HepG2 (cell line): ENCODE data around the gene NEAT1. TPM values are rescaled to one million over a fixed set of nuclear protein-coding genes. Genes with fewer than 3 reads are reported as not detected.
A peak's percentile ranks its signal among the peaks of the same experiment; 100 is the strongest.

Experiments
- ARID4A ChIP-seq: sonication (generic); formaldehyde crosslinking; IDR thresholded peaks from 2 replicates; pipeline ENCODE4 v1.5.0; 2020; ENCODE audit warnings: mild to moderate bottlenecking, missing genetic modification reagents, borderline replicate concordance
- FLYWCH1 ChIP-seq: sonication (generic); formaldehyde crosslinking; IDR thresholded peaks from 2 replicates; pipeline ENCODE4 v1.8.1; 2023; ENCODE audit warnings: mild to moderate bottlenecking, missing genetic modification reagents
- HOXA5 ChIP-seq: sonication (generic); formaldehyde crosslinking; IDR thresholded peaks from 2 replicates; pipeline ENCODE4 v1.4.0; 2020; ENCODE audit warnings: missing genetic modification reagents
- NCOR1 ChIP-seq: fragments of 200-600 bp; sonication (generic); IDR thresholded peaks from 2 replicates; pipeline ENCODE4 v1.7.0; 2017; ENCODE audit warnings: antibody characterized with exemption, low read length, borderline replicate concordance
- NR1H2 ChIP-seq: sonication (generic); formaldehyde crosslinking; IDR thresholded peaks from 2 replicates; pipeline ENCODE4 v1.8.1; 2022; ENCODE audit warnings: low read depth, missing genetic modification reagents, borderline replicate concordance
- PLRG1 ChIP-seq: fragments of 450-650 bp; conservative IDR thresholded peaks from 2 replicates; pipeline ENCODE4 v1.6.1; 2016
- SP140L ChIP-seq: sonication (generic); formaldehyde crosslinking; IDR thresholded peaks from 2 replicates; pipeline ENCODE4 v1.4.0; 2020; ENCODE audit warnings: missing genetic modification reagents, borderline replicate concordance
- STAG1 ChIP-seq: sonication (generic); formaldehyde crosslinking; IDR thresholded peaks from 2 replicates; pipeline ENCODE4 v1.4.0; 2020; ENCODE audit warnings: missing genetic modification reagents
- ZFAT ChIP-seq: sonication (generic); formaldehyde crosslinking; conservative IDR thresholded peaks from 2 replicates; pipeline ENCODE4 v1.8.1; 2023; ENCODE audit warnings: missing genetic modification reagents, inconsistent platforms
- ZMYM2 ChIP-seq: sonication (generic); formaldehyde crosslinking; IDR thresholded peaks from 2 replicates; pipeline ENCODE4 v1.8.0; 2022; ENCODE audit warnings: mild to moderate bottlenecking, missing genetic modification reagents
- ZNF101 ChIP-seq: sonication (generic); formaldehyde crosslinking; IDR thresholded peaks from 2 replicates; pipeline ENCODE4 v1.4.0; 2020; ENCODE audit warnings: mild to moderate bottlenecking, low read depth, missing genetic modification reagents, borderline replicate concordance
- ZNF232 ChIP-seq: sonication (generic); formaldehyde crosslinking; IDR thresholded peaks from 2 replicates; pipeline ENCODE4 v1.4.0; 2020; ENCODE audit warnings: missing genetic modification reagents, borderline replicate concordance
- ZNF235 ChIP-seq: sonication (generic); formaldehyde crosslinking; IDR thresholded peaks from 2 replicates; pipeline ENCODE4 v1.8.1; 2023; ENCODE audit warnings: mild to moderate bottlenecking, missing genetic modification reagents, borderline replicate concordance
- ZNF839 ChIP-seq: sonication (generic); formaldehyde crosslinking; IDR thresholded peaks from 2 replicates; pipeline ENCODE4 v1.4.0; 2020; ENCODE audit warnings: missing genetic modification reagents, mild to moderate bottlenecking, borderline replicate concordance
- polyA plus RNA-seq, 8 experiments: library from polyadenylated mRNA; depleted of rRNA in 3 of 8; stranded (reverse) in 7 of 8; unstranded in 1 of 8; fragments of >200 nt; fragmentation: Illumina TruSeq in 4 of 8; extraction: Trizol in 4 of 8; gene quantifications; 2 replicates each; pipeline versions ENCODE4 v1.2.1 to v1.2.3, GENCODE V29; 2011 to 2016; ENCODE audit warnings: low read depth in 4 of 8, missing spikeins in 1 of 8, mixed read lengths in 1 of 8; ENCODE audit not compliant: insufficient read depth in 1 of 8
- total RNA-seq, 5 experiments: library from RNA; depleted of rRNA; stranded (reverse); fragments of >200 nt; fragmentation: Illumina TruSeq; extraction: Trizol; gene quantifications; 2 replicates each; pipeline ENCODE4 v1.2.3, GENCODE V29; 2016; ENCODE audit warnings: low read depth in 1 of 5
- TF ChIP-seq, protein P1 (sequence below): sonication (generic); formaldehyde crosslinking; IDR thresholded peaks from 2 replicates; pipeline ENCODE4 v1.8.0; 2022; ENCODE audit warnings: missing genetic modification reagents, mild to moderate bottlenecking, inconsistent platforms, borderline replicate concordance
- TF ChIP-seq, protein P2 (sequence below): sonication (generic); formaldehyde crosslinking; IDR thresholded peaks from 2 replicates; pipeline ENCODE4 v1.4.0; 2020; ENCODE audit warnings: missing genetic modification reagents, borderline replicate concordance

The NEAT1 gene
- total and polyA plus RNA-seq, 2 of the 13 experiments (the other 11 are each of a cell fraction or from before 2014, with no cell fraction given), result 20.5 to 41.2 TPM

GRCh38 chr11:65382033-65382803 is 40.4 kb upstream of the NEAT1 start, which contains the start of gene SLC25A45 (continued):
- TF ChIP-seq ZNF101 (no peak), STAG1 (CRISPR knock-in tag) (peak; percentile 80), SP140L (CRISPR knock-in tag) (peak; percentile 69; the same call in 1 of the 2 replicates), ARID4A (CRISPR knock-in tag) (peak; percentile 91), ZNF235 (CRISPR knock-in tag) (peak; percentile 68; the same call in 1 of the 2 replicates), ZFAT (no peak), NCOR1 (peak; percentile 83; the same call in 1 of the 2 replicates), ZNF839 (CRISPR knock-in tag) (no peak; the same call in 1 of the 2 replicates), ZNF232 (0 out of 2 replicates have a peak, but pooled peaks have one; percentile 0), NR1H2 (no peak), FLYWCH1 (no peak), PLRG1 (no peak), ZMYM2 (CRISPR knock-in tag) (peak; percentile 85; the same call in 1 of the 2 replicates), HOXA5 (no peak; the same call in 1 of the 2 replicates)
- TF ChIP-seq, protein P1, sequence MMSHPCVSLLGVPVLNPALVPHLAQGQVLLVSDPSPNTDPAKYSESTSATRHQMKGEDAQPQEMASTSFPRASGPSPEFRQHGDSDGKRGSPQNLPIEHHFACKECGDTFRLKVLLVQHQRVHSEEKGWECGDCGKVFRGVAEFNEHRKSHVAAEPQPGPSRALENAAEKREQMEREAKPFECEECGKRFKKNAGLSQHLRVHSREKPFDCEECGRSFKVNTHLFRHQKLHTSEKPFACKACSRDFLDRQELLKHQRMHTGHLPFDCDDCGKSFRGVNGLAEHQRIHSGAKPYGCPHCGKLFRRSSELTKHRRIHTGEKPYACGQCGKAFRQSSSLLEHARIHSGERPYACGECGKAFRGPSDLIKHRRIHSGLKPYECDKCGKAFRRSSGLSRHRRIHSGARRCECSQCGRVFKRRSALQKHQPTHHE (CRISPR knock-in tag), result no peak
- TF ChIP-seq, protein P2, sequence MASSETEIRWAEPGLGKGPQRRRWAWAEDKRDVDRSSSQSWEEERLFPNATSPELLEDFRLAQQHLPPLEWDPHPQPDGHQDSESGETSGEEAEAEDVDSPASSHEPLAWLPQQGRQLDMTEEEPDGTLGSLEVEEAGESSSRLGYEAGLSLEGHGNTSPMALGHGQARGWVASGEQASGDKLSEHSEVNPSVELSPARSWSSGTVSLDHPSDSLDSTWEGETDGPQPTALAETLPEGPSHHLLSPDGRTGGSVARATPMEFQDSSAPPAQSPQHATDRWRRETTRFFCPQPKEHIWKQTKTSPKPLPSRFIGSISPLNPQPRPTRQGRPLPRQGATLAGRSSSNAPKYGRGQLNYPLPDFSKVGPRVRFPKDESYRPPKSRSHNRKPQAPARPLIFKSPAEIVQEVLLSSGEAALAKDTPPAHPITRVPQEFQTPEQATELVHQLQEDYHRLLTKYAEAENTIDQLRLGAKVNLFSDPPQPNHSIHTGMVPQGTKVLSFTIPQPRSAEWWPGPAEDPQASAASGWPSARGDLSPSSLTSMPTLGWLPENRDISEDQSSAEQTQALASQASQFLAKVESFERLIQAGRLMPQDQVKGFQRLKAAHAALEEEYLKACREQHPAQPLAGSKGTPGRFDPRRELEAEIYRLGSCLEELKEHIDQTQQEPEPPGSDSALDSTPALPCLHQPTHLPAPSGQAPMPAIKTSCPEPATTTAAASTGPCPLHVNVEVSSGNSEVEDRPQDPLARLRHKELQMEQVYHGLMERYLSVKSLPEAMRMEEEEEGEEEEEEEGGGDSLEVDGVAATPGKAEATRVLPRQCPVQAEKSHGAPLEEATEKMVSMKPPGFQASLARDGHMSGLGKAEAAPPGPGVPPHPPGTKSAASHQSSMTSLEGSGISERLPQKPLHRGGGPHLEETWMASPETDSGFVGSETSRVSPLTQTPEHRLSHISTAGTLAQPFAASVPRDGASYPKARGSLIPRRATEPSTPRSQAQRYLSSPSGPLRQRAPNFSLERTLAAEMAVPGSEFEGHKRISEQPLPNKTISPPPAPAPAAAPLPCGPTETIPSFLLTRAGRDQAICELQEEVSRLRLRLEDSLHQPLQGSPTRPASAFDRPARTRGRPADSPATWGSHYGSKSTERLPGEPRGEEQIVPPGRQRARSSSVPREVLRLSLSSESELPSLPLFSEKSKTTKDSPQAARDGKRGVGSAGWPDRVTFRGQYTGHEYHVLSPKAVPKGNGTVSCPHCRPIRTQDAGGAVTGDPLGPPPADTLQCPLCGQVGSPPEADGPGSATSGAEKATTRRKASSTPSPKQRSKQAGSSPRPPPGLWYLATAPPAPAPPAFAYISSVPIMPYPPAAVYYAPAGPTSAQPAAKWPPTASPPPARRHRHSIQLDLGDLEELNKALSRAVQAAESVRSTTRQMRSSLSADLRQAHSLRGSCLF (CRISPR knock-in tag), result no peak
